Measurements from ENCODE around the gene PROX2.

Gene PROX2

GRCh38 chr14:74840603-74841030, 35.3 kb downstream of the PROX2 start:
- no peak for DNase-seq

- no peak for DNase-seq
These were observed 37.8 kb downstream of the PROX2 start for GRCh38 chr14:74838166-74838565.

- DNase-seq = no peak
These were observed 39.5 kb downstream of the PROX2 start for GRCh38 chr14:74836251-74836960.

GRCh38 chr14:74835645-74836250, 40.2 kb downstream of the PROX2 start:
- no peak for DNase-seq

GRCh38 chr14:74834692-74835392, 41.1 kb downstream of the PROX2 start:
- DNase-seq = no peak

- no peak for DNase-seq
These were observed 43.1 kb downstream of the PROX2 start for GRCh38 chr14:74832849-74833248.

- no peak for DNase-seq
These were observed 46.7 kb downstream of the PROX2 start for GRCh38 chr14:74829251-74829650.

- no peak for DNase-seq
These were observed 49.4 kb downstream of the PROX2 start for GRCh38 chr14:74826574-74826973.
